ENCODE results near the gene KLHL1.

Gene KLHL1

DNA sequence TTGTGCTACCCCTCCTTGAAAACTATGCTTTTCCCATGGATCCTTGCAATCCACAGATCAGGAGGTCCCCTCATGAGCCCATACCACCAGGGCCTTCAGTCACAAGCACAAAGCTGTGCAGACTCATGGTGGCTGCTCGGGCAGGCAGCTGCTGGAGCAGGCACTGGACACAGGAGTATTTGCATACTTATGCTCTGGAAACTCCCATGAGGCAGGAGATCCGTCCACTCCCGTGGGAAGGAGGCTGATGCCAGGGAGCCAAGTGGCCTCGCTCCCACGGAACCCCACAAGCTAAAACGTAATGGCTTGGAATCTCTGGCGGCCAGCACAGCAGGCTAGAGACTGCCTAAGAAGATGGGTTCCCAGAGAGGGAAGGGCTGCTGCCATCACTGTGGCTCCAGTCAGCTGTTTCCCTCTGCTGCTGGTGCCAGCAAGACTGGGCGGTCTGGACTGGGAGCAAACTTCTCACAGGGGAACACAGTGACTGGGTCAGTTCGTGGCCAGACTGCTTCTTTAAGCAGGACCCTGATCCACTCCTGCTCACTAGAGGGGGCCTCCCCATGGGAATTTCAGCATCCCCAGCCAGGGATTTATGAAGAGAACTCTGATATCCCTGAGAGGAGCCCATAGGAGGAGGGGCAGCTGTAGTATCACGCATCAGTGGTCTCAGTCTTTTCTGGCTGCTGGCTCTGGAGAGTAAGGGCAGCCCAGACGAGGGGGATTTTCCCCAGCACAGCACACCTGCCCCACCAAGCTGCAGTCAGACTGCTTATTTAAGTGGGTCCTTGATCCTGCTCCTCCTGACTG, 370.9 kb downstream of the KLHL1 start:
- DNase-seq (ENCODE audit: low read depth): no peak
- TF ChIP-seq, protein P1, sequence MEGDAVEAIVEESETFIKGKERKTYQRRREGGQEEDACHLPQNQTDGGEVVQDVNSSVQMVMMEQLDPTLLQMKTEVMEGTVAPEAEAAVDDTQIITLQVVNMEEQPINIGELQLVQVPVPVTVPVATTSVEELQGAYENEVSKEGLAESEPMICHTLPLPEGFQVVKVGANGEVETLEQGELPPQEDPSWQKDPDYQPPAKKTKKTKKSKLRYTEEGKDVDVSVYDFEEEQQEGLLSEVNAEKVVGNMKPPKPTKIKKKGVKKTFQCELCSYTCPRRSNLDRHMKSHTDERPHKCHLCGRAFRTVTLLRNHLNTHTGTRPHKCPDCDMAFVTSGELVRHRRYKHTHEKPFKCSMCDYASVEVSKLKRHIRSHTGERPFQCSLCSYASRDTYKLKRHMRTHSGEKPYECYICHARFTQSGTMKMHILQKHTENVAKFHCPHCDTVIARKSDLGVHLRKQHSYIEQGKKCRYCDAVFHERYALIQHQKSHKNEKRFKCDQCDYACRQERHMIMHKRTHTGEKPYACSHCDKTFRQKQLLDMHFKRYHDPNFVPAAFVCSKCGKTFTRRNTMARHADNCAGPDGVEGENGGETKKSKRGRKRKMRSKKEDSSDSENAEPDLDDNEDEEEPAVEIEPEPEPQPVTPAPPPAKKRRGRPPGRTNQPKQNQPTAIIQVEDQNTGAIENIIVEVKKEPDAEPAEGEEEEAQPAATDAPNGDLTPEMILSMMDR (IDR thresholded peaks at IDR 0.05; ENCODE audit: insufficient read depth, low read depth, low read length, missing control alignments): no peak
- H3K4me3 ChIP-seq (ENCODE audit: low read length): no peak overlapping the region

DNA sequence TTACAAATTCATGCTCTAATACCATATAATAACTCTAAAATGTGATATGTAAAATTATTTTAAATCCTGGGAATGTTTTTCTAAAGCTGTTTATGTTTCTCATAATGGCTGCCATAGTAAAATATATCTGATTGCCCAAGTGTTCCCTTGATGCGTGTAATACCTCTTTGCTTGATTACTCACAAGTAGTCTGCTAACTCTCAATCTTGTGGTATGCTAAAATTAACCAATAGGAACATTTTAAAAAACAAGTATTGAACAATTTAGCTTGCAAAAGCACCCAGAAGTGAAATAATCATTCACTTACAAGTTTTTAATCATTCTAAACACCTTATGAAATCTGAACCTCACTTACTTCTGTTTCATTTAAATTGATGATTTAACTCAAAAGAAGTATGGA, 386.6 kb downstream of the KLHL1 start:
- no peak overlapping the region for H3K4me3 ChIP-seq (ENCODE audit: low read length)
- DNase-seq (ENCODE audit: low read depth): peak; percentile 1
- TF ChIP-seq, protein P1 (IDR thresholded peaks at IDR 0.05; ENCODE audit: insufficient read depth, low read depth, low read length, missing control alignments): no peak

DNA sequence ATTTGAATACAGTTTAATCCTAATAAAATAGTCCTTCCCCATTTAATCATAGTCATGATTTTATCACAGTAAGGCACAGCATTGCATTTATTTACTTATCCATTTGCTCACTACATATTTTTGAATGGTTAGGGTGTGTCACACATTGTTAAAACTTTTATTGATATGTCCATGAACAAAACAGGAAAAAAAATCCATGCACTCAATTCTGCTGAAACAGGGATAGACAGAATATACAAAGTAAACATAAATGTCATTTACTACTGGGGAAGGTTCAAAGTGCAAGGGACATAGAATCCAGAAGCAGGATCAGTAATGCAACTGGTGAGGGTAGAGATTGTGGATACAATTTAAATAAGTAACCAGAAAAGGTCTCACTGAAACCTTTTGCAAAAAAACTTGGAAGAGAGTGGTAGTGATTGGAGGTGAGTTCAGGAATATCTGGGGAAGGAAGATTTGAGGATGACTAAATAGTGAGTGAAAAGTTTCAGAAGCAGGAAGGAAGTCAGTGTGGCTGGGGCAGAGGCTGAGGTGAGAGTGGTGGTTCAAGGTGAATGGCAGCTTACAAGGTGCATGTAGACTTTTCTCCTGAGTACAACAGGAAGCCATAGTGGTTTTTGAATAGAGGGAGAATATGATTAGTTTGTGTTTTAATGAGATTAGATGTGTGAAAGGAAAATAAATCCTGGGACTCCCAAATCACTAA, 387.8 kb downstream of the KLHL1 start:
- TF ChIP-seq, protein P1 (IDR thresholded peaks at IDR 0.05; ENCODE audit: insufficient read depth, low read depth, low read length, missing control alignments): no peak
- no peak for DNase-seq (ENCODE audit: low read depth)
- no peak overlapping the region for H3K4me3 ChIP-seq (ENCODE audit: low read length)

DNA sequence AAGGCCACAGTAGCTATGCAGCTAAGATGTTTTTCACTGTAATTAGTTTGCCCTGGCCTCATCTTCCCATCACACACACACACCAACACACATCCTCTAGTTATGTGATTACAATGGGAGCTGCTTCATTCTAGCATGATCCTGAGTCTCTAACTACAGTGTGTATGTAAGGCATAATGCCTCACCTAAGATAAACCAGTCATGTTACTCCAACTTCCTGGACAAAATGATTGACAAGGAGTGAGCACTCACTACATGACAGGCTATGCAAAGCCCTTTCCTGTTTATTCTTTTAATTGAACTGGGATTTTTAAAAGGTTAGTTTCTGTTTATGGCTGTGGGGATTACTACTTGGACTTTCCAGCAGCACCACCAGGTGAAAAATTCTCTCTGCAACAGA, 401.4 kb downstream of the KLHL1 start:
- TF ChIP-seq, protein P1 (IDR thresholded peaks at IDR 0.05; ENCODE audit: insufficient read depth, low read depth, low read length, missing control alignments): no peak
- H3K4me3 ChIP-seq (ENCODE audit: low read length): no peak overlapping the region
- DNase-seq (ENCODE audit: low read depth): peak; percentile 3

DNA sequence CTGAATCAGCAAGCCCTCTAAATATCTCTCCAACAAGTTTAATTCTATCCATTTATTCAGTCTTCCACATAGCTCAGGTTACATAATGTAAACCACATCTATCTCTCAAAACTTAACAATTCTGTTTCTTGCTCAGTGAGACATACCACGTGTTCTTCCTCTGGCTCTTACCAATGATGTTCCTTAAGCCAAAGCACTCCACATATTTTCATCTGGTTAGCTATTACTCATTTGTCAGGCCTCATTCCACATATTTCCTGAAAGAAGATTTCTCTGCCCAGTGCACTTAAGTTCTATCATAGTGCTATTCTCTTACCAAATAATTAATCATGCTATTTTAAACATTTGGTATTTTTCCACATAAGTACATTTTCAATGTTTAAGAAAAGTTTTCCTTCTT, 403.9 kb downstream of the KLHL1 start:
- DNase-seq (ENCODE audit: low read depth): peak; percentile 27
- no peak overlapping the region for H3K4me3 ChIP-seq (ENCODE audit: low read length)
- TF ChIP-seq, protein P1 (IDR thresholded peaks at IDR 0.05; ENCODE audit: insufficient read depth, low read depth, low read length, missing control alignments): no peak

DNA sequence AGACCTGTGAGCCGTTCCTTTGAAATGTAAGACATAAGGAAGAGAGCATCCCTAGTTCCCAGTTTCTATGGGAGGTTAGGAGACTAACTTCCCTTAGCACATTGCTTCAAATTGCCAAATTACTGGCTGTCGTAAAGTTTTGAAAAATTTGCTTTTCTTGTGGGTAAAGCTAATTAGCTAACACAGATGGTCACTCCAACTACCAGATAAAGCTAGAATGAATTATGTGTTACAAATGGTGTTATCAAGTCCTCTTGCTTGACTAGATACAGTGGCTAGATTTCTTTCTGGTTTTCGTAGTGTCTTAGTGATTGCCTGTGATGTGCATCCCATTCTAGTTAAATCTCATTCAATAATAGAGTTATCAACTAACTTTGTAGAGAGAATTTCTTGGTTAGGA, 417.3 kb downstream of the KLHL1 start:
- no peak overlapping the region for H3K4me3 ChIP-seq (ENCODE audit: low read length)
- TF ChIP-seq, protein P1 (IDR thresholded peaks at IDR 0.05; ENCODE audit: insufficient read depth, low read depth, low read length, missing control alignments): no peak
- DNase-seq (ENCODE audit: low read depth): no peak

Measured in epithelial cell of esophagus (primary cell).